H1 (cell line): ENCODE measurements around the gene SLC19A1. TPM values are rescaled to one million over a fixed set of nuclear protein-coding genes. Genes with fewer than 3 reads are reported as not detected.

Source experiments
- CTCF ChIA-PET: fragments of 300-600 bp; sonication (Branson Sonifier 250); formaldehyde crosslinking; loops from one replicate; lab custom pipeline; 2021; ENCODE audit not compliant: partially characterized antibody; lab: Charles Lee
- POLR2A ChIA-PET: fragments of 300-600 bp; sonication (Branson Sonifier 250); formaldehyde crosslinking; loops from one replicate; lab custom pipeline; 2021; ENCODE audit warnings: inconsistent platforms; ENCODE audit not compliant: partially characterized antibody; lab: Charles Lee
- DNase-seq, 2 experiments: peaks; one replicate each; pipeline versions ENCODE4 v3.0.0 to v3.0.0-alpha.2; 2010 to 2022; ENCODE audit warnings: low spot score in 2 of 2, low read depth in 1 of 2, mixed read lengths in 1 of 2
- FAIRE-seq: peaks from 2 replicates; lab custom pipeline; 2011; peaks lifted over from hg19 to GRCh38; lab: Jason Lieb, UNC
- H2AFZ ChIP-seq: 2 replicates; pipeline ENCODE4 v1.8.1; 2012; ENCODE audit warnings: low read length, inconsistent platforms
- H2AK5ac ChIP-seq: 2 replicates; pipeline ENCODE4 v1.6.1; 2013; ENCODE audit warnings: low read depth, low read length
- H2BK120ac ChIP-seq: replicated peaks from 2 replicates; pipeline ENCODE3; 2013; ENCODE audit warnings: low read depth, low read length, inconsistent platforms
- H2BK12ac ChIP-seq: 2 replicates; pipeline ENCODE4 v1.6.1; 2013; ENCODE audit warnings: low read depth, low read length
- H2BK15ac ChIP-seq: 2 replicates; pipeline ENCODE4 v1.6.1; 2013; ENCODE audit warnings: low read length
- H2BK20ac ChIP-seq: 2 replicates; pipeline ENCODE4 v1.6.1; 2013; ENCODE audit warnings: low read length
- H2BK5ac ChIP-seq: 2 replicates; pipeline ENCODE4 v1.6.1; 2013; ENCODE audit warnings: low read depth, low read length
- H3K14ac ChIP-seq: 2 replicates; pipeline ENCODE4 v1.6.1; 2013; ENCODE audit warnings: inconsistent platforms; ENCODE audit not compliant: insufficient read length
- H3K18ac ChIP-seq: 2 replicates; pipeline ENCODE4 v1.6.1; 2013; ENCODE audit warnings: low read length; ENCODE audit errors: extremely low read depth
- H3K23ac ChIP-seq: 2 replicates; pipeline ENCODE4 v1.6.1; 2013; ENCODE audit warnings: inconsistent platforms; ENCODE audit not compliant: insufficient read length
- H3K23me2 ChIP-seq: 2 replicates; pipeline ENCODE4 v1.6.1; 2013; ENCODE audit warnings: low read depth, low read length
- H3K27ac ChIP-seq: 2 replicates; pipeline ENCODE4 v1.6.1; 2011; ENCODE audit warnings: low read depth, low read length, inconsistent platforms
- H3K27me3 ChIP-seq, 4 experiments: replicated peaks in 1 of 4; 1 replicate in 1 of 4; 2 replicates in 3 of 4; pipeline versions ENCODE4 v1.6.1 to v1.8.1; 2011 to 2013; ENCODE audit warnings: low read length in 3 of 4, mild to moderate bottlenecking in 3 of 4, inconsistent platforms in 2 of 4, mixed read lengths in 2 of 4, moderate library complexity in 1 of 4; ENCODE audit not compliant: control insufficient read depth in 3 of 4, insufficient read depth in 3 of 4; ENCODE audit errors: extremely low read depth in 1 of 4
- H3K36me3 ChIP-seq, 4 experiments: 2 replicates each; pipeline versions ENCODE4 v1.6.1 to v1.8.1; 2011 to 2013; ENCODE audit warnings: mild to moderate bottlenecking in 4 of 4, low read length in 3 of 4, moderate library complexity in 2 of 4, control low read depth in 1 of 4, inconsistent platforms in 1 of 4; ENCODE audit not compliant: insufficient read depth in 4 of 4, control insufficient read depth in 2 of 4
- H3K4ac ChIP-seq: replicated peaks from 2 replicates; pipeline ENCODE3; 2013; ENCODE audit warnings: low read length, low read depth, mixed read lengths, inconsistent platforms; ENCODE audit not compliant: insufficient read length
- H3K4me1 ChIP-seq, 4 experiments: replicated peaks in 1 of 4; 1 replicate in 1 of 4; 2 replicates in 3 of 4; pipeline versions ENCODE4 v1.6.1 to v1.8.1; 2011 to 2013; ENCODE audit warnings: low read length in 3 of 4, inconsistent platforms in 2 of 4, mixed read lengths in 1 of 4; ENCODE audit not compliant: insufficient read depth in 4 of 4, control insufficient read depth in 3 of 4
- H3K4me2 ChIP-seq, 2 experiments: 2 replicates each; pipeline versions ENCODE4 v1.6.1 to v1.8.1; 2011 to 2013; ENCODE audit warnings: low read depth in 2 of 2, low read length in 2 of 2, control low read depth in 1 of 2, inconsistent platforms in 1 of 2, mild to moderate bottlenecking in 1 of 2; ENCODE audit not compliant: insufficient read depth in 1 of 2
- H3K4me3 ChIP-seq, 4 experiments: fragments of 200-600, 300-600 bp in 1 of 4; sonication (generic), shearing (Covaris generic), sonication (Bioruptor Twin) in 1 of 4; 2 replicates each; pipeline versions ENCODE4 v1.5.1 to v1.8.1; 2011 to 2016; ENCODE audit warnings: low read length in 4 of 4, low read depth in 3 of 4, control low read depth in 2 of 4, inconsistent platforms in 2 of 4, mild to moderate bottlenecking in 2 of 4, mixed read lengths in 1 of 4, moderate library complexity in 1 of 4; ENCODE audit not compliant: insufficient read depth in 2 of 4; ENCODE audit errors: extremely low read depth in 1 of 4
- H3K56ac ChIP-seq: replicated peaks from 2 replicates; pipeline ENCODE3; 2013; ENCODE audit warnings: low read depth, mild to moderate bottlenecking, mixed read lengths, low read length, inconsistent platforms; ENCODE audit not compliant: insufficient read length
- H3K79me1 ChIP-seq: 2 replicates; pipeline ENCODE4 v1.6.1; 2013; ENCODE audit warnings: low read depth, low read length, control low read depth
- H3K79me2 ChIP-seq, 2 experiments: 2 replicates each; pipeline versions ENCODE4 v1.6.1 to v1.8.1; 2012 to 2013; ENCODE audit warnings: low read length in 2 of 2, mild to moderate bottlenecking in 2 of 2, inconsistent platforms in 1 of 2; ENCODE audit not compliant: insufficient read depth in 2 of 2, control insufficient read depth in 1 of 2
- H3K9ac ChIP-seq, 4 experiments: replicated peaks in 1 of 4; 1 replicate in 1 of 4; 2 replicates in 3 of 4; pipeline versions ENCODE4 v1.6.1 to v1.8.1; 2011 to 2013; ENCODE audit warnings: low read depth in 3 of 4, low read length in 3 of 4, control low read depth in 2 of 4, mild to moderate bottlenecking in 2 of 4, moderate library complexity in 2 of 4, inconsistent platforms in 1 of 4; ENCODE audit errors: extremely low read depth in 1 of 4
- H3K9me3 ChIP-seq, 2 experiments: 2 replicates each; pipeline versions ENCODE4 v1.6.1 to v1.8.1; 2012 to 2013; ENCODE audit warnings: mild to moderate bottlenecking in 2 of 2, moderate library complexity in 2 of 2, control low read depth in 1 of 2, inconsistent platforms in 1 of 2, low read depth in 1 of 2, low read length in 1 of 2, mixed read lengths in 1 of 2; ENCODE audit not compliant: insufficient read depth in 2 of 2
- H4K20me1 ChIP-seq, 2 experiments: replicated peaks in 1 of 2; 2 replicates each; pipeline versions ENCODE3 to v1.8.1; 2011 to 2013; ENCODE audit warnings: inconsistent platforms in 2 of 2, low read length in 2 of 2, mild to moderate bottlenecking in 1 of 2; ENCODE audit not compliant: insufficient read depth in 2 of 2, control insufficient read depth in 1 of 2
- H4K5ac ChIP-seq: 2 replicates; pipeline ENCODE4 v1.6.1; 2013; ENCODE audit warnings: low read length, low read depth, mixed read lengths, inconsistent platforms; ENCODE audit not compliant: insufficient read length
- H4K8ac ChIP-seq: 2 replicates; pipeline ENCODE4 v1.8.0; 2013; ENCODE audit warnings: mild to moderate bottlenecking, moderate library complexity, low read length, inconsistent platforms; ENCODE audit not compliant: insufficient read depth; ENCODE audit errors: extremely low read depth
- H4K91ac ChIP-seq: replicated peaks from 2 replicates; pipeline ENCODE3; 2013; ENCODE audit warnings: low read length, mixed read lengths, inconsistent platforms; ENCODE audit not compliant: insufficient read length
- BRCA1 ChIP-seq: IDR thresholded peaks from 2 replicates; pipeline ENCODE4 v1.6.1; 2012; ENCODE audit warnings: low read depth, low read length, improper control_type of control experiment
- MAFK ChIP-seq: IDR thresholded peaks from 2 replicates; pipeline ENCODE4 v1.6.1; 2012; ENCODE audit warnings: low read depth, mild to moderate bottlenecking, improper control_type of control experiment, low read length
- YY1 ChIP-seq: IDR thresholded peaks from 2 replicates; pipeline ENCODE4 v1.6.1; 2011; ENCODE audit warnings: low read depth, mild to moderate bottlenecking, low read length
- WGBS, 2 experiments: shearing (Covaris generic) in 1 of 2; methylation state at CpG; one replicate each; pipeline versions ENCODE4 v1.1.6 to v1.1.7; 2013 to 2015; ENCODE audit warnings: low lambda C conversion rate in 2 of 2, mixed read lengths in 2 of 2, inconsistent platforms in 1 of 2, low coverage in 1 of 2, missing lambda C conversion rate in 1 of 2; ENCODE audit not compliant: insufficient replicate concordance in 2 of 2, insufficient coverage in 1 of 2, insufficient read length in 1 of 2; ENCODE audit errors: extremely low coverage in 1 of 2, missing lambda C conversion rate in 1 of 2; 5-methylcytosine and 5-hydroxymethylcytosine counted together
- polyA plus RNA-seq, 7 experiments: library from polyadenylated mRNA; depleted of rRNA in 3 of 7; stranded (reverse) in 5 of 7; unstranded in 2 of 7; fragments of >200 nt in 5 of 7; fragments of 200-250 nt in 2 of 7; gene quantifications; 1 replicate in 5 of 7; 2 replicates in 1 of 7; 4 replicates in 1 of 7; pipeline versions ENCODE4 v1.2.1 to v1.2.3, GENCODE V29; 2011 to 2013; ENCODE audit warnings: missing spikeins in 2 of 7, mixed read lengths in 2 of 7
- total RNA-seq: library from RNA; stranded (reverse); fragmentation: NEBNext Ultra II Directional; extraction: Animal tissue kit (Norgen Biotek cat#: 25700); gene quantifications from 2 replicates; pipeline ENCODE4 v1.2.1, GENCODE V29; 2021

Gene SLC19A1
- total and polyA plus RNA-seq, 2 of the 8 experiments (the other 6 are each of a cell fraction or from before 2014, with no cell fraction given), result 31.6 to 43.8 TPM

DNA sequence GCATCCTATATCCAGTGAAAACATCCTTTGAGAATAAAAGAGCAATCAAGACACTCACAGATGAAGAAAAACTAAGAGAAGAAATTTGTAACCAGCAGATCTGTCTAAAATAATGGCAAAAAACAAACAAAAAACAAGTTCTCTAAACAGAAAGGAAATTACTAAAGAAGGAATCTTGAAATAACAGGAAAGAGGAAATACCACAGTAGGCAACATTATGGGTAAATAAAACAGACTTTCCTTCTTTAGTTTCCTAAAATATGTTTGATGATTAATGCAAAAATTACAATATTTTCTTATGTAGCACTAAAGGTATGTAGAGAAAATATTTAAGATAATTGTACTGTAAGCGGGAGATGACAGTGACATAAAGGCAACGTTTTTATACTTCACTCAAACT, 23.5 kb downstream of the SLC19A1 start:
- Histone ChIP-seq H3K56ac (no peak overlapping the region), H3K36me3 (peaks cover 0 to 35% (median 17%) of the 10 kb centered on the region in 4 experiments; a peak in 4 of 8 replicates), H3K18ac (no peak overlapping the region), H2BK5ac (no peak overlapping the region), H4K20me1 (peaks cover 3 to 9% of the 10 kb centered on the region in 2 experiments), H3K79me2 (no peaks in the 10 kb centered on the region), H3K4me1 (no peaks in the 10 kb centered on the region), H3K4me3 (no peak overlapping the region), H3K79me1 (no peaks in the 10 kb centered on the region), H2AK5ac (no peak overlapping the region), H3K23ac (no peak overlapping the region), H4K8ac (no peak overlapping the region), H3K23me2 (no peaks in the 10 kb centered on the region; the same call in 1 of the 2 replicates), H2BK120ac (no peak overlapping the region), H4K91ac (no peak overlapping the region), H3K4me2 (no peak overlapping the region)
- CTCF ChIA-PET, result interaction anchor here (1.3 kb wide), 1 partner anchor 210 kb away, joined by 4 read pairs; no protein-coding TSS in a partner anchor
- POLR2A ChIA-PET, result interaction anchor here (1.1 to 2.5 kb wide), 2 partner anchors 13 to 14 kb away, joined by 3 to 11 read pairs; no protein-coding TSS in a partner anchor
- TF ChIP-seq BRCA1 (no peak), MAFK (no peak), YY1 (no peak)
- TF ChIP-seq, all 59 proteins: peak for 0
- Histone ChIP-seq H3K14ac (no peak overlapping the region), H3K9ac (no peak overlapping the region), H3K27ac (no peak overlapping the region), H3K27me3 (no peaks in the 10 kb centered on the region), H2BK20ac (no peak overlapping the region), H2BK15ac (no peak overlapping the region), H2AFZ (no peak overlapping the region), H2BK12ac (no peak overlapping the region), H3K4ac (no peak overlapping the region), H3K9me3 (peaks cover 0 to 22% of the 10 kb centered on the region in 2 experiments), H4K5ac (no peak overlapping the region)
- 82% methylated on average over 2 of the region's 2 CpGs; no CpG with 5 or more reads in 1 of the 2 experiments for WGBS, 2 experiments
- DNase-seq (no peak), FAIRE-seq (no peak)
